ENCODE measurements around the gene SMIM9.

Gene SMIM9

GRCh38 chrX:154775419-154776349, 58.8 kb downstream of the SMIM9 start:
- H3K27ac ChIP-seq, result no peak overlapping the region
- TF ChIP-seq CTCF (IDR thresholded peaks at IDR 0.05) (no peak), ZFX (IDR thresholded peaks at IDR 0.05; ENCODE audit: borderline replicate concordance) (no peak)

- H3K27ac ChIP-seq, result no peak overlapping the region
- no peak for TF ChIP-seq CTCF (IDR thresholded peaks at IDR 0.05)
Observed at GRCh38 chrX:154774622-154775021, 59.8 kb downstream of the SMIM9 start.
